Left ventricle myocardium inferior (tissue), 1 donor: ENCODE measurements around the gene USP9X. TPM values are rescaled to one million over a fixed set of nuclear protein-coding genes. Genes with fewer than 3 reads are reported as not detected.
"Not testable (repeated sequence)": the region's sequence is repeated elsewhere in the genome, so short reads cannot be mapped to it uniquely, and the experiment has no call there.

Experiments
- DNase-seq: peaks from one replicate; pipeline ENCODE4 v3.0.0-alpha.2; 2020
- H3K27ac ChIP-seq: fragments of 200-600 bp; replicated peaks from 2 replicates; pipeline ENCODE4 v1.8.0; 2021
- H3K27me3 ChIP-seq: fragments of 200-600 bp; 2 replicates; pipeline ENCODE4 v1.8.0; 2021; ENCODE audit warnings: low read depth
- H3K36me3 ChIP-seq: fragments of 200-600 bp; 2 replicates; pipeline ENCODE4 v1.8.0; 2021
- H3K4me1 ChIP-seq: fragments of 200-600 bp; 2 replicates; pipeline ENCODE4 v1.8.0; 2021
- H3K4me3 ChIP-seq: fragments of 200-600 bp; 2 replicates; pipeline ENCODE4 v1.8.0; 2021; ENCODE audit warnings: mild to moderate bottlenecking, moderate library complexity
- H3K9me3 ChIP-seq: fragments of 200-600 bp; replicated peaks from 2 replicates; pipeline ENCODE4 v1.8.0; 2021
- intact Hi-C: fragments of 100-400 bp; cut with micrococcal nuclease; formaldehyde crosslinking; loops from one replicate; pipeline ENCODE4 v1.11.0; 2022
- total RNA-seq: library from RNA; stranded (reverse); fragmentation: NEBNext Ultra II Directional; extraction: Animal tissue kit (Norgen Biotek cat#: 25700); gene quantifications from one replicate; pipeline ENCODE4 v1.2.1, GENCODE V29; 2021
- TF ChIP-seq, protein P1 (sequence below): fragments of 200-600 bp; IDR thresholded peaks from 2 replicates; pipeline ENCODE4 v1.8.0; 2021; ENCODE audit warnings: antibody characterized with exemption, mild to moderate bottlenecking, borderline replicate concordance
- donor health status: DM: no; HTN: yes; CAD: no; lungs with severe emphysema.

The USP9X gene
- total RNA-seq, 1 donor from 2014 or later, result 50.9 TPM

DNA sequence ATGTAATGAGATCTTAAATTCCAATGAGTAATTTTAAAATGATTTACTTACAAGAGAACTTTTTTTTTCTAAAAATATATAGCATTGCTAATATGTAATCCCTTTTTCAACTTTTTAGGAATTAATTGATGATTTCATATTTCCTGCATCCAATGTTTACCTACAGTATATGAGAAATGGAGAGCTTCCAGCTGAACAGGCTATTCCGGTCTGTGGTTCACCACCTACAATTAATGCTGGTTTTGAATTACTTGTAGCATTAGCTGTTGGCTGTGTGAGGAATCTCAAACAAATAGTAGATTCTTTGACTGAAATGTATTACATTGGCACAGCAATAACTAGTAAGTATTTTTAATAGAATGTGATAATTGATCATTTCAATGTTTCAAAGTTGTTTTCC, 113.2 kb downstream of the USP9X start:
- no peak overlapping the region for H3K4me3 ChIP-seq
- DNase-seq, result no peak
- H3K27ac ChIP-seq, result no peak overlapping the region
- intact Hi-C loops, result no loop called here
- TF ChIP-seq, protein P1, sequence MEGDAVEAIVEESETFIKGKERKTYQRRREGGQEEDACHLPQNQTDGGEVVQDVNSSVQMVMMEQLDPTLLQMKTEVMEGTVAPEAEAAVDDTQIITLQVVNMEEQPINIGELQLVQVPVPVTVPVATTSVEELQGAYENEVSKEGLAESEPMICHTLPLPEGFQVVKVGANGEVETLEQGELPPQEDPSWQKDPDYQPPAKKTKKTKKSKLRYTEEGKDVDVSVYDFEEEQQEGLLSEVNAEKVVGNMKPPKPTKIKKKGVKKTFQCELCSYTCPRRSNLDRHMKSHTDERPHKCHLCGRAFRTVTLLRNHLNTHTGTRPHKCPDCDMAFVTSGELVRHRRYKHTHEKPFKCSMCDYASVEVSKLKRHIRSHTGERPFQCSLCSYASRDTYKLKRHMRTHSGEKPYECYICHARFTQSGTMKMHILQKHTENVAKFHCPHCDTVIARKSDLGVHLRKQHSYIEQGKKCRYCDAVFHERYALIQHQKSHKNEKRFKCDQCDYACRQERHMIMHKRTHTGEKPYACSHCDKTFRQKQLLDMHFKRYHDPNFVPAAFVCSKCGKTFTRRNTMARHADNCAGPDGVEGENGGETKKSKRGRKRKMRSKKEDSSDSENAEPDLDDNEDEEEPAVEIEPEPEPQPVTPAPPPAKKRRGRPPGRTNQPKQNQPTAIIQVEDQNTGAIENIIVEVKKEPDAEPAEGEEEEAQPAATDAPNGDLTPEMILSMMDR, result no peak
- H3K36me3 ChIP-seq, result peaks cover 58% of the 10 kb centered on the region
- H3K27me3 ChIP-seq, result no peaks in the 10 kb centered on the region
- H3K4me1 ChIP-seq, result no peaks in the 10 kb centered on the region
- H3K9me3 ChIP-seq, result no peaks in the 10 kb centered on the region

DNA sequence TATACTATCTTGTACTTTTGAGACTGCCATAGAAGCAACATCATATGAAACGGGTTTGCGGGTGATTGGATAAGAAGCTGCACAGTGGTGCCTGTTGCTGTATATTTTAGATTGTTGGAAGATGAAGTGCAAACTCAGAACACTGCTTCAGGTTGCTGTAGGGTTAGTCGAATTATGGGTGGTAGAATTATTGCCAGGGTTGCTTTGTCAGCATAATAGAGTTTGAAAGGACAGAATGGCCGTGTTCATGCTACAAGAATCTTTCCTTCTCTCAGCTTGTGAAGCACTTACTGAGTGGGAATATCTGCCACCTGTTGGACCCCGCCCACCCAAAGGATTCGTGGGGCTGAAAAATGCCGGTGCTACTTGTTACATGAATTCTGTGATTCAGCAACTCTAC, 115.5 kb downstream of the USP9X start:
- no peak for DNase-seq
- Histone ChIP-seq H3K27ac (no peak overlapping the region), H3K9me3 (no peaks in the 10 kb centered on the region), H3K4me1 (no peaks in the 10 kb centered on the region), H3K36me3 (peaks cover 68% of the 10 kb centered on the region), H3K27me3 (no peaks in the 10 kb centered on the region), H3K4me3 (no peak overlapping the region)
- TF ChIP-seq, protein P1, result no peak
- intact Hi-C loops, result no loop called here

DNA sequence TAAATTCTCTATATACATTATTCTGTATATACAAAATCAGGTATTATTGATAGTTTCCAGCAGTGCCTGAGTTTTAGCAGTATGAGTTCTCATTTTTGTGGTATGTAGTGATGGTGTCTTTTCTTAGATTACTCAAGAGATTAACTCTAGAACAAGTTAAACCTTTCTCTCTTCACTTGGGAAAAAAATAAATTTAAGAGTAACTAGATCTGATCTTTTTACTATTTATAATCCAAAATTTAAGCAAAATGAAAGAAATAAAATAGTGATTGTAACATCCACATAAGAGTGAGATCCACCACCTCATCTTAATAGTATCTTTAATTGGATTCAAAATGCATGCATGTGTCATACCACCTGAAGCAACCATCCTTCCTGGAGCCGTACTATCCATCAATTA, 124.6 kb downstream of the USP9X start:
- Histone ChIP-seq H3K36me3 (peaks cover 77% of the 10 kb centered on the region), H3K4me1 (no peaks in the 10 kb centered on the region), H3K27me3 (no peaks in the 10 kb centered on the region), H3K4me3 (no peak overlapping the region), H3K27ac (no peak overlapping the region), H3K9me3 (peaks cover 30% of the 10 kb centered on the region)
- TF ChIP-seq, protein P1, result no peak
- intact Hi-C loops, result loop anchor here (10.0 kb wide), 1 partner anchor 45 kb away; no protein-coding TSS in a partner anchor
- no peak for DNase-seq

DNA sequence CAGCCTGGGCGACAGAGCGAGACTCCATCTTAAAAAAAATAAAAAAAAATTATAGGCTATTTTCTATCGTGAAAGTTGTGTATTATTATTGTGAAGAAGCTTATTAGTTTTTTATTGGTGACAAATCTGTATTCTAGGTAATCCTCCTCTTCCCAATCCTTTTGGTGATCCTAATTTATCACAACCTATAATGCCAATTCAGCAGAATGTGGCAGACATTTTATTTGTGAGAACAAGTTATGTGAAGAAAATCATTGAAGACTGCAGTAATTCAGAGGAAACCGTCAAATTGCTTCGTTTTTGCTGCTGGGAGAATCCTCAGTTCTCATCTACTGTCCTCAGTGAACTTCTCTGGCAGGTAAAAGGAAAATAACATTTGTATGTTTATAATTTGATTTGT, 139.4 kb downstream of the USP9X start:
- DNase-seq, result no peak
- no peaks in the 10 kb centered on the region for H3K4me1 ChIP-seq
- H3K27ac ChIP-seq, result no peak overlapping the region
- TF ChIP-seq, protein P1, result no peak
- no peak overlapping the region for H3K4me3 ChIP-seq
- no peaks in the 10 kb centered on the region for H3K27me3 ChIP-seq
- H3K9me3 ChIP-seq, result no peaks in the 10 kb centered on the region
- intact Hi-C loops, result no loop called here
- H3K36me3 ChIP-seq, result peaks cover 55% of the 10 kb centered on the region

DNA sequence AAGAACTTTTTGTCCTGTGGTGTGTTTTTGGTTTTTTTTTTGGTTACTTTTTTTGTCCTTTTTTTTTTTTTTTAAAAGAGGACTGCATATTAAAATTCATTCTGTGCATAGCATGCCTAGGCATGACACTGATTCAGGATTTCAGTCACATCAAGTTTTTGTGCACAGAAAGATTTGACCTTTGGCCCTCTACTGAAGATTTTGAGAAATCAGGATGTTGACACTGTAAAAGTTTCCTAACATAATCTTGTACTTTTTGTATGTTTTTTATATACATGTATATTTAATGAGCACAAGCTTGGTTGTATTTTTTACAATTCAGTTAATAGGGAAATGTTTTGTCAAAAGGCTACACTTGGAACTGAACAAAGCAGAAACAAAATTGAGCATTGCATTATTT, 148.7 kb downstream of the USP9X start:
- intact Hi-C loops, result no loop called here
- Histone ChIP-seq H3K36me3 (peaks cover 37% of the 10 kb centered on the region), H3K27ac (no peak overlapping the region), H3K4me1 (no peaks in the 10 kb centered on the region), H3K9me3 (no peaks in the 10 kb centered on the region), H3K4me3 (no peak overlapping the region), H3K27me3 (no peaks in the 10 kb centered on the region)
- TF ChIP-seq, protein P1, result no peak
- no peak for DNase-seq

DNA sequence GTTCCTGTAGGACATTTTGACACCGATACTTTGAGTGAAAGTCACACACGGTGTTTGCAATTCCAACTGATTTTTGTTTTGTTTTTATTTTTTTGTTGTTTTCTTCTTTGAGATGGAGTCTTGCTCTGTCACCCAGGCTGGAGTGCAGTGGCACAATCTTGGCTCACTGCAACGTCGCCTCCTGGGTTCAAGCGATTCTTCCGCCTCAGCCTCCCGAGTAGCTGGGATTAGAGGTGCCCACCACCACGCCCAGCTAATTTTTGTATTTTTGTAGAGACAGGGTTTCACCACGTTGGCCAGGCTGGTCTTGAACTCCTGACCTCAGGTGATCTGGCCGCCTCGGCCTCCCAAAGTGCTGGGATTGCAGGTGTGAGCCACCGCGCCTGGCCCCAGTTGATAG, 149.2 kb downstream of the USP9X start:
- H3K36me3 ChIP-seq, result peaks cover 33% of the 10 kb centered on the region
- H3K9me3 ChIP-seq, H3K27ac ChIP-seq, intact Hi-C loops, H3K27me3 ChIP-seq, H3K4me1 ChIP-seq, H3K4me3 ChIP-seq, DNase-seq: not testable (repeated sequence)
